PFSK-1 (cell line): Measurements from ENCODE around the gene DRD4.

ENCODE experiments used
- SIN3A ChIP-seq: IDR thresholded peaks from 2 replicates; pipeline ENCODE4 v1.6.1; 2012; ENCODE audit warnings: mild to moderate bottlenecking, low read length, moderate library complexity, borderline replicate concordance; ENCODE audit not compliant: insufficient read depth
- TAF1 ChIP-seq: IDR thresholded peaks from 2 replicates; pipeline ENCODE4 v1.6.1; 2012; ENCODE audit warnings: low read length, control low read depth, borderline replicate concordance; ENCODE audit not compliant: insufficient read depth

DNA sequence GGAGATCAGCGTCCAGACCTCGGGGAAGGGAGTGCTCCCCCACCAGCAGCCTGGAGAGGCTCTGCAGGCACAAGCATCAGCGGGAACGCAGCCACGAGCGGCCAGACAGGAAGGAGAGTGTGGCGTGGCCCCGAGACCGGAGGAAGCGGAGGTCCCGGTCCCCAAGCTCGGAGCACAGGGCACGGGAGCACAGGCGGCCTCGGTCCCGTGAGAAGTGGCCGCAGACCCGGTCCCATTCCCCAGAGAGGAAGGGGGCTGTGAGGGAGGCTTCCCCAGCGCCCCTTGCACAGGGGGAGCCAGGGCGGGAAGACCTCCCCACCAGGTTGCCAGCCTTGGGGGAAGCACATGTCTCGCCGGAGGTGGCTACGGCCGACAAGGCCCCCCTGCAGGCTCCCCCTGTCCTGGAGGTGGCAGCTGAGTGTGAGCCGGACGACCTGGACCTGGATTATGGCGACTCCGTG lies 28.2 kb upstream of the DRD4 start:
- TF ChIP-seq TAF1 = no peak
- TF ChIP-seq SIN3A = no peak
